ENCODE data around the gene SYT6. TPM values are rescaled to one million over a fixed set of nuclear protein-coding genes. Genes with fewer than 3 reads are reported as not detected.

Gene SYT6
- total RNA-seq, 1 donor from 2014 or later = 0.10 TPM

GRCh38 chr1:114117654-114118053, 36.0 kb downstream of the SYT6 start:
- no peak for DNase-seq

GRCh38 chr1:114116086-114116485, 37.6 kb downstream of the SYT6 start:
- no peak for DNase-seq

- no peak for DNase-seq
Measured at GRCh38 chr1:114114185-114115094, 39.2 kb downstream of the SYT6 start.

DNA sequence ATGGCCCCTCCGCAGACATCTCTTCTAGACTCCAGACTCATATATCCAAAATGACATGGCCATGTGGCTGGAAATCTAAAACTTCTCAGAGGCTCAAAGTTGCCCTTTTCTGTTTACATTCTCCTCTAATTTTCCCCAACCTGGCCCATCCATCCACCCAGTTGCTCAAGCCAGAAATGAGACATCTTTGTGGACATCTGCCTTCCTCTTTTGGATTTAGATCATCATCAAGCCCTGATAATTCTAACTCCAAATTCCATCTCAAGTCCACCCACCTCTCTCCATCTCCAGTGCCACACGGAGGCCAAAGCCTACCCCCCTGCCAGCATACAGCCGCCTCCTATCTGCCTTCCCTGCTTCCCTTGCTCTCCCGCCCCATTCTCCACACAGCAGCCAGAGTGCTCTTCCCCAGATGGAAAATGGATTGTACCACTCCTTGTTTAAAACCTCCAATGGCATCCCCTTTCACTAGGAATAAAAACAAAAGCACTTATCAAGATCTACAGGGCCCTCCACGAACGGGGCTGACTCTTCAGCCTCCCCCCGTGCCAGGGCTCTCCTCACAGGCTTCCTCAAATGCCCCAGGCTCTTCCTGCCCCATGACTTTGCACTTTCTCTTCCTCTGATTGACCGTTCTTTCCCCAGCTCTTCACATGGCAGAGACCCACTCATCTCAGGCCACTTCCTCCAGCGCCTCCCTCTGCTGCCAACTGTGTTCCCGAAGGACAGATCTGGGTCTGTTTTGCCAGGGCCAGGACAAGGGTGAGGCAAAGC, 40.1 kb downstream of the SYT6 start:
- DNase-seq = no peak

DNA sequence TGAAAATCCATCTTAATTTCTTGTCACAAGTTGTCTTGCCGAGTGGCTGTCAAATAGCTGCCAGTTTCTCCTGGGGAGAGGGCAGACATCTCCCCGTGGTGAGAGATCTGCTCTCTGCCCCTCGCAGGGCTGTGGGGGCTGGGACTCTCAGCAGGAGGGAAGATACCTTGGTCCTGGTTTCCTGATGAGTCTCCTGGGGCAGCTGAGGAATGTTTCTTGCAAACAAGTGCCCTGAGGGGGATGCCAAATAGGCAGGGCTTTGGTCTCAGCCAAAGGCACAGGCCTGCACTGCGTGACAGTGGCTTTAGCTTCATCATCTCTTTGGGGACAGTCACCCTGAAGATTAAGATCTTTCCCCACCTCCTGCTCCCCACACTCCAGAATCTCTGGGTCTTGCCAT, 40.9 kb downstream of the SYT6 start:
- no peak for DNase-seq

- DNase-seq = no peak
Measured at GRCh38 chr1:114111731-114112641, 41.7 kb downstream of the SYT6 start.

- no peak for DNase-seq
Measured at GRCh38 chr1:114109981-114110380, 43.7 kb downstream of the SYT6 start.

- peak; percentile 56 for DNase-seq
Measured at GRCh38 chr1:114108751-114109255, 44.9 kb downstream of the SYT6 start.

GRCh38 chr1:114107474-114108435, 45.9 kb downstream of the SYT6 start:
- DNase-seq = no peak

- DNase-seq = peak; percentile 82
Measured at GRCh38 chr1:114105421-114105979, 48.2 kb downstream of the SYT6 start.

DNA sequence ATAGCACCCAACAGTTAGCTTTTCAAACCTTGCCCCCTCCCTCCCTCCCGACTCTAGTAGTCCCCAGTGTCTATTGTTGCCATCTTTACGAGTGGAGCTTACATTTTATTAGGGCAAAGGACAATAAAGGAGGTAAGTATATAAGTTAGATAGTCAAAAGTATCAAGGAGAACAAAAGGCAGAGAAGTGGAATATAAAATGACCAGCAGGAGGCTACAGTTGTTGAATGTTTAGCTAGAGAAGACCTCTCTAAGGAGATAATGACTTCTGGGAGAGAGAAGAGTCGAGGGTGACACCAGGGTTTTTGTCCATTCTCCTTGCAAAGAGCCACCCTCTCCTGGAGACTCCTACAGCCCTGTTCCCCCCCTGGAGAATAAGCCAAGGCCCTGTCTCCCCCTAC, 48.7 kb downstream of the SYT6 start:
- no peak for DNase-seq

- peak; percentile 82 for DNase-seq
Measured at GRCh38 chr1:114103992-114104391, 49.7 kb downstream of the SYT6 start.

DNA sequence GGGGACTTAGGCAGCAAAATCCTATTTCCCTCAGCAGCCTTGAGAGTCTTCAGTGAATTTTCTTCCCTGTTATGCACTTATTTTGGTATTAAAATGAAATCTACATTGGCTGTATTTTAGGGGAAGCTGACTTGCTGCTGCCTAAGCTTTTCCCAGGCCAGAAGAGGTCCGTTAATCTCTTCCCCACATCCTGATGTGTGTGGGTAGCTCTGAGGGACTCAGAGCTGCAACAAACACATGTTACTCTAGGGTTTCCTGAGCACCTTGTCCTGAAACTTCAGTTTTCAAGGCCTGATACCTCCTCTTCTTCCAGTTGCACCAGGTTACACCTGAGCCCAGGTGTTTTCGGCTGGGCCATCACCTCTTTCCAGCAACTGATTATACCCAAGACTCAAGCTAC, 51.5 kb downstream of the SYT6 start:
- DNase-seq = no peak

DNA sequence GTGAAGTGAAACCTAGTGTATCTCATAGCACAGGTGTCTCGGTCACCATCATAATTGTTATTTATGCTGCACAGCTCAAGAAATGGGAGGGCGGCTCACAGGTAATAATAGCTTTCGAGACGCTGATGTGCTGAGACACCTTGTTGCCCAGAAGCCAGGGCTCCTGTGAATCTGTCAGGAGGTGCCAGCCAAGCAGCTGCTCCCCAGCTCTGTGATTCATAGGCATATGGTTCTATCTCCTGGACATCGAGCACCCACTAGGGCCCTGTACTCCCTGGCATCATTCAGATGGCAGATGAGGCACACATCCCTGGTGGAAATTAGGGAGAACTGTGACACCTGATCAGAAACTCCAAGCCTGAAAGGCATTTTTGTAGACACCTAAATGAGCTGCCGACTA, 53.5 kb downstream of the SYT6 start:
- no peak for DNase-seq

GRCh38 chr1:114099268-114099667, 54.4 kb downstream of the SYT6 start:
- no peak for DNase-seq

GRCh38 chr1:114097109-114097508, 56.6 kb downstream of the SYT6 start:
- no peak for DNase-seq

DNA sequence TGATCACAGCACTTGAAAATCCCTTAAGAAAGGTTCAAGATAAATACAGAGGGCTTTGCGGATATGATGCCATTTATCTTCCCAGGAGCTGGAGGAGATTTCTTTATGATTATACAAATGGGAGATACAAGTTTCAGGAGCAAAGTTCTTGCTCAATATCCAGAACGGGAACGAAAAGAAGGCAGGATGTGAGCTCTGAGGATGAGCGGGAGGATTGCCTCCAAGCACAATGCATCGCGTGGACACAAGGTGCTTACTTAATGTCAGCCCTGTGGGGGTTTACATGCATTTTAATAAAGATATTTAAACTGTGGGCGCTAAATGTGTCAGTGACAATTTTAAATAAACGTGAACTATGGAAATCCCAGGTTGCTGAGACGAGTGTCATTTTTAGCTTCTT, 59.0 kb downstream of the SYT6 start:
- DNase-seq = no peak

DNA sequence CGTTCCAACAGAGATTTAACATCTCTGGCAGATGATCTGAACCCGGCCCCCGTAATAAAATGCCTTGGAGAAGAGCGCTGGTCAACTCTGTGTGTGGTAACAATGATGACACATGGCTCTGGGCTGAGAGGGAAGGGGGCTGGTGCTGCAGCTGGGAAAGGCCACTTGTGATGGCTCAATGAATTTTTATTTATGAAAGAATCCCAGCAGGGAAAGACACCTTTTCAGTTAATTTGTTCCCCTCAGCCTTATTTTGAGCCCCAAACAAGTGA, 59.4 kb downstream of the SYT6 start:
- DNase-seq = no peak

DNA sequence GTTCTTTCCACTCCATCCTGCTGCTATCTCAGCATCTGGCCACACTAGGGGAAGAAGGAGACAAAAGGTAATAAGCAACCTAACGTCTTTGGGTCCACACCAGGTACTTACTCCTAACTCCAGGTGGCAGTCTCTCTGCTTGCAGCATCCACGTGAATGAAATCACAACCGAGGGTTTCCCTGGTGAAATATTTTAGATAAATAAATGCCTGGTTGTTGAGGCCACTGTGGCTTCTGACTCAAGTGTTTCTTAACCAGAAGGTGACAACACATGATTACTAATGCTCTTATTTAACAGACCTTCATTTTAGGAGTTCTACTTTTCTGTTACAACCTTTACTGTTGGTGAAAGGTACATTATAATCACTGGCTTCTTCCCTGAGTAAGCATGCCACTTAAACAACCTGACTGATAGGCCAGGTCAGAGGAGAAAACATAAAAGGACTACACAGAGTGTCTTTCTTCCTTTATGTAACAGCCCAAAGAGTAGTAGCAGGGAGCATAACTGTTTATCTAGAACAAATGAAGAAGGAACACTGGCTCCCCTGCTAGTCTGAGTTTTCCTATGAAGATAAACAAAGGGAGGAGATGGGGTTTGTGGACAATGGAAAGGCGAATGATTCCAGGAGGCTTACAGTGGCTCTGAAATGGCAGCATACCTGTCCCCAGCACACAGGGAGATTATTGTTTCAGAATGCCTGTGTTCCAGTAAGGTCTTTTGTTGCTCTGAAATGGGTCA, 59.9 kb downstream of the SYT6 start:
- no peak for DNase-seq
